ENCODE measurements around the gene ARHGAP6.

DNA sequence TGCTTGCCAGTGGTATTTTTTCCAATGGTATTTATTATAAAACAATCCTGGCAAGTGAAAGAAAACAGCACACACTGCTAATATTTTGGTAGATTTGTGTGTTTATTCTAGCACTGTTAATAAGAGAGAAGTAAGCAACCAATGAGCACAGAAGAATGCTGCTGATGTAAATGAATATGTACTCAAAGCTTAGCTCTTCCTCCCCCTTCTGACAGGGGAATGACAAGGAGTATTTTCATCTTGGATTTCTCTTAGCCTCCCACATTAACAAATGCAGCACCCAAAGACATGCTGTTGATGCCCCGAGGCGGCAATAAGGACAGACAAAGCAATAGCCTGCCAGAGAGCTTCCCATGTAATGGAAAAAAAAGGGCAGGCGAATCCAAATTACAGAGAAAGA lies 18.6 kb downstream of the ARHGAP6 start:
- TF ChIP-seq POLR2A (IDR thresholded peaks at IDR 0.05) = no peak
- TF ChIP-seq, protein P1, sequence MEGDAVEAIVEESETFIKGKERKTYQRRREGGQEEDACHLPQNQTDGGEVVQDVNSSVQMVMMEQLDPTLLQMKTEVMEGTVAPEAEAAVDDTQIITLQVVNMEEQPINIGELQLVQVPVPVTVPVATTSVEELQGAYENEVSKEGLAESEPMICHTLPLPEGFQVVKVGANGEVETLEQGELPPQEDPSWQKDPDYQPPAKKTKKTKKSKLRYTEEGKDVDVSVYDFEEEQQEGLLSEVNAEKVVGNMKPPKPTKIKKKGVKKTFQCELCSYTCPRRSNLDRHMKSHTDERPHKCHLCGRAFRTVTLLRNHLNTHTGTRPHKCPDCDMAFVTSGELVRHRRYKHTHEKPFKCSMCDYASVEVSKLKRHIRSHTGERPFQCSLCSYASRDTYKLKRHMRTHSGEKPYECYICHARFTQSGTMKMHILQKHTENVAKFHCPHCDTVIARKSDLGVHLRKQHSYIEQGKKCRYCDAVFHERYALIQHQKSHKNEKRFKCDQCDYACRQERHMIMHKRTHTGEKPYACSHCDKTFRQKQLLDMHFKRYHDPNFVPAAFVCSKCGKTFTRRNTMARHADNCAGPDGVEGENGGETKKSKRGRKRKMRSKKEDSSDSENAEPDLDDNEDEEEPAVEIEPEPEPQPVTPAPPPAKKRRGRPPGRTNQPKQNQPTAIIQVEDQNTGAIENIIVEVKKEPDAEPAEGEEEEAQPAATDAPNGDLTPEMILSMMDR (IDR thresholded peaks at IDR 0.05) = no peak
